Osteoblast (primary cell): Measurements from ENCODE around the gene STH. TPM values are rescaled to one million over a fixed set of nuclear protein-coding genes. Genes with fewer than 3 reads are reported as not detected.
A peak's percentile ranks its signal among the peaks of the same experiment; 100 is the strongest.

Source experiments
- DNase-seq: peaks from one replicate; pipeline ENCODE4 v3.0.0; 2011; ENCODE audit warnings: low spot score, mixed read lengths; ENCODE audit not compliant: insufficient read length; ENCODE audit errors: missing footprints
- H2AFZ ChIP-seq: 2 replicates; pipeline ENCODE4 v1.6.0; 2011; ENCODE audit warnings: mild to moderate bottlenecking, low read length
- H3K27ac ChIP-seq: 2 replicates; pipeline ENCODE4 v1.5.1; 2011; ENCODE audit warnings: mild to moderate bottlenecking, low read depth, low read length, moderate library complexity
- H3K27me3 ChIP-seq: 2 replicates; pipeline ENCODE4 v1.6.0; 2012; ENCODE audit warnings: mild to moderate bottlenecking, control low read depth, inconsistent platforms, low read length, moderate library complexity; ENCODE audit not compliant: insufficient read depth
- H3K36me3 ChIP-seq: 2 replicates; pipeline ENCODE4 v1.5.1; 2011; ENCODE audit warnings: mild to moderate bottlenecking, low read length, control low read depth, moderate library complexity; ENCODE audit not compliant: insufficient read depth
- H3K4me1 ChIP-seq: 2 replicates; pipeline ENCODE4 v1.5.1; 2011; ENCODE audit warnings: mild to moderate bottlenecking, low read length, control low read depth, moderate library complexity; ENCODE audit not compliant: insufficient read depth
- H3K4me2 ChIP-seq: 2 replicates; pipeline ENCODE4 v1.6.0; 2011; ENCODE audit warnings: mild to moderate bottlenecking, low read length; ENCODE audit not compliant: insufficient read depth
- H3K4me3 ChIP-seq: fragments of 200-600 bp; sonication (generic); 3 replicates; pipeline ENCODE4 v1.5.1; 2012; ENCODE audit warnings: mild to moderate bottlenecking, low read length, inconsistent platforms; ENCODE audit not compliant: insufficient read depth
- H3K79me2 ChIP-seq: 2 replicates; pipeline ENCODE4 v1.6.0; 2012; ENCODE audit warnings: mild to moderate bottlenecking, low read length, control low read depth, inconsistent platforms; ENCODE audit not compliant: insufficient read depth
- H3K9me3 ChIP-seq: 2 replicates; pipeline ENCODE4 v1.5.1; 2011; ENCODE audit warnings: low read depth, low read length, control low read depth
- H4K20me1 ChIP-seq: 2 replicates; pipeline ENCODE4 v1.6.0; 2012; ENCODE audit warnings: mild to moderate bottlenecking, low read length, control low read depth; ENCODE audit not compliant: insufficient read depth
- total RNA-seq: library from RNA; depleted of rRNA; stranded (reverse); fragments of >200 nt; gene quantifications from 2 replicates; pipeline ENCODE4 v1.2.3, GENCODE V29; 2012
- TF ChIP-seq, protein P1 (sequence below): IDR thresholded peaks from 2 replicates; pipeline ENCODE4 v1.5.1; 2011; ENCODE audit warnings: mild to moderate bottlenecking, low read depth, low read length, moderate library complexity; ENCODE audit errors: extremely low read depth

STH gene
- total RNA-seq, 1 donor: not detected

- Histone ChIP-seq H3K4me1 (peaks cover 3% of the 10 kb centered on the region), H3K79me2 (peaks cover 21% of the 10 kb centered on the region), H4K20me1 (peaks cover 3% of the 10 kb centered on the region), H3K9me3 (no peaks in the 10 kb centered on the region), H2AFZ (no peak overlapping the region), H3K4me3 (no peak overlapping the region), H3K36me3 (peaks cover 68% of the 10 kb centered on the region), H3K27me3 (no peaks in the 10 kb centered on the region), H3K27ac (no peak overlapping the region), H3K4me2 (no peak overlapping the region)
- TF ChIP-seq, protein P1, sequence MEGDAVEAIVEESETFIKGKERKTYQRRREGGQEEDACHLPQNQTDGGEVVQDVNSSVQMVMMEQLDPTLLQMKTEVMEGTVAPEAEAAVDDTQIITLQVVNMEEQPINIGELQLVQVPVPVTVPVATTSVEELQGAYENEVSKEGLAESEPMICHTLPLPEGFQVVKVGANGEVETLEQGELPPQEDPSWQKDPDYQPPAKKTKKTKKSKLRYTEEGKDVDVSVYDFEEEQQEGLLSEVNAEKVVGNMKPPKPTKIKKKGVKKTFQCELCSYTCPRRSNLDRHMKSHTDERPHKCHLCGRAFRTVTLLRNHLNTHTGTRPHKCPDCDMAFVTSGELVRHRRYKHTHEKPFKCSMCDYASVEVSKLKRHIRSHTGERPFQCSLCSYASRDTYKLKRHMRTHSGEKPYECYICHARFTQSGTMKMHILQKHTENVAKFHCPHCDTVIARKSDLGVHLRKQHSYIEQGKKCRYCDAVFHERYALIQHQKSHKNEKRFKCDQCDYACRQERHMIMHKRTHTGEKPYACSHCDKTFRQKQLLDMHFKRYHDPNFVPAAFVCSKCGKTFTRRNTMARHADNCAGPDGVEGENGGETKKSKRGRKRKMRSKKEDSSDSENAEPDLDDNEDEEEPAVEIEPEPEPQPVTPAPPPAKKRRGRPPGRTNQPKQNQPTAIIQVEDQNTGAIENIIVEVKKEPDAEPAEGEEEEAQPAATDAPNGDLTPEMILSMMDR: no peak
- no peak for DNase-seq
Measured at GRCh38 chr17:46042246-46042645, 43.2 kb downstream of the STH start.

- TF ChIP-seq, protein P1: no peak
- Histone ChIP-seq H2AFZ (no peak overlapping the region), H3K4me2 (no peak overlapping the region), H3K27me3 (no peaks in the 10 kb centered on the region), H4K20me1 (peaks cover 3% of the 10 kb centered on the region), H3K36me3 (peaks cover 68% of the 10 kb centered on the region), H3K27ac (no peak overlapping the region), H3K79me2 (peaks cover 21% of the 10 kb centered on the region), H3K4me3 (no peak overlapping the region), H3K9me3 (no peaks in the 10 kb centered on the region), H3K4me1 (peaks cover 3% of the 10 kb centered on the region)
- DNase-seq: no peak
Measured at GRCh38 chr17:46042925-46043324, 43.9 kb downstream of the STH start.

GRCh38 chr17:46043606-46044005, 44.6 kb downstream of the STH start:
- H4K20me1 ChIP-seq: peaks cover 3% of the 10 kb centered on the region
- H3K79me2 ChIP-seq: peaks cover 21% of the 10 kb centered on the region
- peaks cover 3% of the 10 kb centered on the region for H3K4me1 ChIP-seq
- no peak overlapping the region for H2AFZ ChIP-seq
- no peak for DNase-seq
- H3K36me3 ChIP-seq: peaks cover 65% of the 10 kb centered on the region
- no peaks in the 10 kb centered on the region for H3K9me3 ChIP-seq
- no peaks in the 10 kb centered on the region for H3K27me3 ChIP-seq
- H3K4me2 ChIP-seq: no peak overlapping the region
- TF ChIP-seq, protein P1: no peak
- no peak overlapping the region for H3K4me3 ChIP-seq
- no peak overlapping the region for H3K27ac ChIP-seq

GRCh38 chr17:46044286-46044928, 45.4 kb downstream of the STH start:
- Histone ChIP-seq H3K4me1 (peaks cover 3% of the 10 kb centered on the region), H3K27me3 (no peaks in the 10 kb centered on the region), H3K79me2 (peaks cover 21% of the 10 kb centered on the region), H4K20me1 (peaks cover 3% of the 10 kb centered on the region), H3K4me3 (no peak overlapping the region), H3K4me2 (no peak overlapping the region), H3K36me3 (peaks cover 59% of the 10 kb centered on the region), H2AFZ (no peak overlapping the region), H3K27ac (no peak overlapping the region), H3K9me3 (no peaks in the 10 kb centered on the region)
- TF ChIP-seq, protein P1: peak; percentile 97
- DNase-seq: peak; percentile 62
